ENCODE results near the gene NEK1.

DNA sequence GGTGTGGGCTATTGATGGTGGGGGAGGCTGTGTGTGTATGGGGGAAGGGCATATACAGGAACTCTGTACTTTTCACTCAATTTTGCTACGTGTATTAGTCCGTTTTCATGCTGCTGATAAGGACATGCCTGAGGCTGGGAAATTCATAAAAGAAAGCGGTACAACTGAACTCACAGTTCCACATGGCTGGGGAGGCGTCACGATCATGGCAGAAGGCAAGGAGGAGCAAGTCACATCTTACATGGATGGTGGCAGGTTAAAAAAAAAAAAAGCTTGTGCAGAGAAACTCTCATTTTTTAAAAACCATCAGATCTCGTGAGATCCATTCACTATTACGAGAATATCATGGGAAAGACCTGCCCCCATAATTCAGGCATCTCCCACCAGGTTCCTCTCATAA is 152.3 kb downstream of the NEK1 start:
- no peak for TF ChIP-seq POLR2A (IDR thresholded peaks at IDR 0.05)
- no peak for TF ChIP-seq EP300 (IDR thresholded peaks at IDR 0.05)
- TF ChIP-seq, protein P1, sequence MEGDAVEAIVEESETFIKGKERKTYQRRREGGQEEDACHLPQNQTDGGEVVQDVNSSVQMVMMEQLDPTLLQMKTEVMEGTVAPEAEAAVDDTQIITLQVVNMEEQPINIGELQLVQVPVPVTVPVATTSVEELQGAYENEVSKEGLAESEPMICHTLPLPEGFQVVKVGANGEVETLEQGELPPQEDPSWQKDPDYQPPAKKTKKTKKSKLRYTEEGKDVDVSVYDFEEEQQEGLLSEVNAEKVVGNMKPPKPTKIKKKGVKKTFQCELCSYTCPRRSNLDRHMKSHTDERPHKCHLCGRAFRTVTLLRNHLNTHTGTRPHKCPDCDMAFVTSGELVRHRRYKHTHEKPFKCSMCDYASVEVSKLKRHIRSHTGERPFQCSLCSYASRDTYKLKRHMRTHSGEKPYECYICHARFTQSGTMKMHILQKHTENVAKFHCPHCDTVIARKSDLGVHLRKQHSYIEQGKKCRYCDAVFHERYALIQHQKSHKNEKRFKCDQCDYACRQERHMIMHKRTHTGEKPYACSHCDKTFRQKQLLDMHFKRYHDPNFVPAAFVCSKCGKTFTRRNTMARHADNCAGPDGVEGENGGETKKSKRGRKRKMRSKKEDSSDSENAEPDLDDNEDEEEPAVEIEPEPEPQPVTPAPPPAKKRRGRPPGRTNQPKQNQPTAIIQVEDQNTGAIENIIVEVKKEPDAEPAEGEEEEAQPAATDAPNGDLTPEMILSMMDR (IDR thresholded peaks at IDR 0.05), result no peak
- no peak for TF ChIP-seq POLR2AphosphoS5 (IDR thresholded peaks at IDR 0.05)

All from stomach (tissue), 4 donors.